Hepatocyte (in vitro differentiated cells): Measurements from ENCODE around the gene HNRNPDL.

ENCODE experiments used
- CTCF ChIP-seq: fragments of 200-600 bp; sonication (generic); IDR thresholded peaks from 2 replicates; pipeline ENCODE4 v1.5.1; 2016; ENCODE audit warnings: antibody characterized with exemption, mild to moderate bottlenecking; ENCODE audit not compliant: poor library complexity
- EZH2 ChIP-seq: fragments of 200-600 bp; sonication (generic); IDR thresholded peaks from 2 replicates; pipeline ENCODE4 v1.6.1; 2016; ENCODE audit warnings: antibody characterized with exemption, mild to moderate bottlenecking, borderline replicate concordance
- EZH2phosphoT487 ChIP-seq: fragments of 200-600 bp; sonication (generic); IDR thresholded peaks from one replicate; pipeline ENCODE4 v1.6.1; 2018; ENCODE audit warnings: antibody characterized with exemption, mild to moderate bottlenecking, low read depth, moderate library complexity; ENCODE audit not compliant: unreplicated experiment, severe bottlenecking

DNA sequence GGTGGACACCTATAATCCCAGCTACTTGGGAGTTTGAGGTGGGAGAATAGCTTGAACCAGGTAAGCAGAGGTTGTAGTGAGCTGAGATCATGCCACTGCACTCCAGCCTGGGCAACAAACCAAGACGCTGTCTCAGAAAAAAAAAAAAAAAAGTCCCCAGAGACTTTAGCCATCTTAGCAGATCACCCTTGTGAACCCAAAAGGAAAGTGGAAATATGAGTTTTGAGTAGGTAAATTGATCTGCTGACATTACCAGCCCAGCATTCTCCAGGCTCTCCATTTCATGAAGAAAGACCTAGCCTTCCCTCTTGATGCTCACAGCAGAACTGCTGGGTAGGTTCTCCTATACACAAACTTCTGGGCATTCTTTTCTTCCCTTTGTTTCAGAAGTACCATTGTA lies 32.0 kb downstream of the HNRNPDL start:
- TF ChIP-seq EZH2 (no peak), CTCF (no peak), EZH2phosphoT487 (no peak)
